ENCODE data around the gene SH3PXD2A. TPM values are rescaled to one million over a fixed set of nuclear protein-coding genes. Genes with fewer than 3 reads are reported as not detected.

SH3PXD2A gene
- total RNA-seq, 2 experiments from 2014 or later = 7.8 to 8.5 TPM

DNA sequence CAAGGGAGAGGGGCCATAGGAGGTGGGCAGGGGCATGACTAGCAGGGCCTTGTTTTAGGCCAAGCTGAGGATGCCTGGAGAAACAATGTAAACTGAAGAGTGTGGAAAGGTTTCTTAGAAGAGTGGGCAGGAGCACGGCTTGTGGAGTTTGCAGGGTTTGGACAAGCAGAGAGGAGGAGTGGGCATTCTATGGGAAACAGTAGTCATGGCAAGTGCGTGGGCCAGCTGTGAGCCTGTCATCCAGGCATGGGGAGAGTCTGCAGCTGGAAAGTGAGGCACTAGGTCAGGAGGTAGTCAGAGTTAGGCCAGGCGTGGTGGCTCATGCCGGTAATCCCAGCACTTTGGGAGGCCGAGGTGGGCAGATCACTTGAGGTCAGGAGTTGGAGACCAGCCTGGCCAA, 130.1 kb downstream of the SH3PXD2A start:
- Mint-ChIP-seq H3K27me3 (ENCODE audit: low read depth) (no peaks in the 10 kb centered on the region), H3K4me3 (no peak overlapping the region)

DNA sequence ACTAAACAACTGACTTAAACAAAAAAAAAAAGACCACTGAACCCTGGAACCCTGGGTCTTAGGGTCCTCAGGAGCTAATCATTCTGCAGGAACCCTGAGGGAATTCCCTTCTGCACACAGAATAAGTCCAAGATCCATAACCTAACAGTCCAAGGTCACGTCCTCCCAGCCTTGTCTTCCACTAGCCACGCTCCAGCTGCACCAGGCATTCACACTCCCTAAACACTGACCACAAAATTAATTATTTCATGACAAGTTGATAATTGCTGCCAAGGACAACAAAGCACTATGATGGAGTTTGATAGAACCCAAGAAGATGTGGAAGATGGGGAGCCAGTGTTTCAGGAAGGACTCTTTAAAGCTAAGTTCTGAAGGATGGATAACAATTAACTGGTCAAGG, 130.6 kb downstream of the SH3PXD2A start:
- Mint-ChIP-seq H3K4me1 (ENCODE audit: low read depth) (no peaks in the 10 kb centered on the region), H3K4me3 (no peak overlapping the region), H3K27ac (no peak overlapping the region), H3K27me3 (ENCODE audit: low read depth) (no peaks in the 10 kb centered on the region), H3K36me3 (ENCODE audit: low read depth) (no peaks in the 10 kb centered on the region), H3K9me3 (no peaks in the 10 kb centered on the region)
- intact Hi-C loops (cut with micrococcal nuclease) = no loop called here
- DNase-seq = no peak
- CTCF ChIA-PET = interaction anchor here (2.0 kb wide), 1 partner anchor 12 kb away, joined by 8 read pairs; no protein-coding TSS in a partner anchor

More for the DNA sequence above, 130.1 kb downstream of the SH3PXD2A start:
- no peak for DNase-seq
- Mint-ChIP-seq H3K27ac (no peak overlapping the region), H3K36me3 (ENCODE audit: low read depth) (no peaks in the 10 kb centered on the region), H3K9me3 (no peaks in the 10 kb centered on the region), H3K4me1 (ENCODE audit: low read depth) (no peaks in the 10 kb centered on the region)
- intact Hi-C loops (cut with micrococcal nuclease) = no loop called here
- CTCF ChIA-PET = interaction anchor here (2.0 kb wide), 1 partner anchor 12 kb away, joined by 8 read pairs; no protein-coding TSS in a partner anchor

DNA sequence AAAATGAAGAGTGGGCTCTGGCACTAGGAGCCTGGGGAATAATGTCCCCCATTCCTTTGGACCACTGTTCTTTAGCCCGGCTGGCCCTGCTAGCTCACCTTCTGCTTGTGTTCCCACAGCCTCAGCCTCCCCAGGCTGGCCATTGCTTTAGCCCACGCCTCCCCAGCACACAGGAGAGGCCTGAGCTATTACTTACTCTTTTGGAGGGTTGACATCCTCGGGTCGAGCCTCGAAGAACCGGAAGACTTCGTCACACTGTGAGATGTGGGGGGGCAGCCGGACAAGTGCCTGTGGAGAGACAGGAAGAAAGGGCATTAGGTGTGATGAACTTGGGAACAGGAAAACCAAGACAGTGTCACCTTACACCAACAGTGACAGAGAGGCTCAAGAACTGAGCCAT, 131.3 kb downstream of the SH3PXD2A start:
- CTCF ChIA-PET = interaction anchor here (2.0 kb wide), 1 partner anchor 11 kb away, joined by 8 read pairs; no protein-coding TSS in a partner anchor
- no peak overlapping the region for H3K27ac Mint-ChIP-seq
- H3K4me1 Mint-ChIP-seq (ENCODE audit: low read depth) = peaks cover 2% of the 10 kb centered on the region

DNA sequence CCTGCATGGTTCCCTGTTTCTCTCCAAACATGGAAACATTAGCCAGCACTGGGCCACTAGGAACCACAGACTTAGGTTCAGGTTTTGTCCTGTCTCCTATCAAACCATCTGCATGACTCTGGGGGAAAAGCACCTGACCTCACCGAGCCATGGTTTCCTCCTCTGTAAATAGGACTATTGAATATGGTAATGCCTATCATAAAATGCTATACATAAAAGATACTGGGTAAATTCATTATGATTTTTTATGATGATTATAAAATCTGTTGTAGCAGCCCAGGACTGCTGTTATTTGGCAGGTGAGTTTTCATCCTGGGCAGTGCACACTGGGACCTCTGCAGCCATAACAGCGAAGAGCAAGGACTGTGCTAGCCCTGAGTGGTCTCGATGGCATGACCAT, 131.8 kb downstream of the SH3PXD2A start:
- Mint-ChIP-seq H3K27ac (no peak overlapping the region), H3K27me3 (ENCODE audit: low read depth) (no peaks in the 10 kb centered on the region), H3K4me3 (no peak overlapping the region), H3K36me3 (ENCODE audit: low read depth) (no peaks in the 10 kb centered on the region), H3K9me3 (no peaks in the 10 kb centered on the region), H3K4me1 (ENCODE audit: low read depth) (peaks cover 7% of the 10 kb centered on the region)
- intact Hi-C loops (cut with micrococcal nuclease) = no loop called here
- CTCF ChIA-PET = no interaction called here
- DNase-seq = no peak

More for the DNA sequence above, 131.3 kb downstream of the SH3PXD2A start:
- no peaks in the 10 kb centered on the region for H3K27me3 Mint-ChIP-seq (ENCODE audit: low read depth)
- no peak overlapping the region for H3K4me3 Mint-ChIP-seq
- no peaks in the 10 kb centered on the region for H3K9me3 Mint-ChIP-seq
- intact Hi-C loops (cut with micrococcal nuclease) = no loop called here
- no peaks in the 10 kb centered on the region for H3K36me3 Mint-ChIP-seq (ENCODE audit: low read depth)
- DNase-seq = no peak

DNA sequence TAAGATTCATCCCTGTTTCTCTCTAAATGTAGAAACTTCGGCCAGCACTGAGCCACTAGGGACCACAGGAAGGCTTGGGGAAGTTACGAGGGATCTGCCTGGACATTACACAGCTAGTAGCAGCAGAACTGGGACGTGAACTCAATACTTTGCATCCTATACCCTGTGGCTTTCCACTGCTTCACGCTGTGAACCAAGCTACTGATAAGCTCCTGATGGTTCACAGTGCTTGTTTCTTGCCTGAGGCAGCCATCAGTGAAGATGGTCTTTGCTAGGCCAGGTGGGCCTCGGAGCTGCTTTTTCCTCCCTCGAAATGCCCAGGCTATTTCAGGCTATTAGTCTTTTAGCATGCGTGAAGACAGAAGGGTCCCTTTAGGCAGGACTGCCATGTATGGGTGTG, 132.7 kb downstream of the SH3PXD2A start:
- CTCF ChIA-PET = interaction anchor here (0.6 to 0.7 kb wide), 2 partner anchors 333 to 416 kb away, joined by 3 to 4 read pairs; no protein-coding TSS in a partner anchor
- no peak overlapping the region for H3K4me3 Mint-ChIP-seq
- intact Hi-C loops (cut with micrococcal nuclease) = no loop called here
- no peaks in the 10 kb centered on the region for H3K9me3 Mint-ChIP-seq
- no peak overlapping the region for H3K27ac Mint-ChIP-seq
- no peaks in the 10 kb centered on the region for H3K36me3 Mint-ChIP-seq (ENCODE audit: low read depth)
- no peak for DNase-seq
- H3K4me1 Mint-ChIP-seq (ENCODE audit: low read depth) = peaks cover 7% of the 10 kb centered on the region
- no peaks in the 10 kb centered on the region for H3K27me3 Mint-ChIP-seq (ENCODE audit: low read depth)

DNA sequence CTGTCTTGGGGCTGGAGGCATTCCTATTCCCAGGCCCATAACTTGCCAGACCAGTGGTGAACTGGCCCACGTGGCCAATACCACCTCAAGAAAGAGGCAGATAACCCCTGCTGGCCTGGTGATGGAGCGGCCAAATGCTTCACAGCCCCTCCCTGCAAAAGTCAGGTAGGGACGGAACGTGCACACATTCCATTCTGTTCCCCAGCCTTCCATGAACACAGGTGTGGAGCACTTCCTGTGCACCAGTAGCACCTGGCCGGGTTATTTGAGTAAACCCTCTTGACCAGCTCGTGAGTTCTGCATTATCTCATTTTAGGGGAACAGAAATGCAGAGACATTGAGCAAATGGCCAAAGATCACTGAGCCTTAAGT, 134.4 kb downstream of the SH3PXD2A start:
- no peak for DNase-seq
- H3K4me1 Mint-ChIP-seq (ENCODE audit: low read depth) = peaks cover 7% of the 10 kb centered on the region
- CTCF ChIA-PET = no interaction called here
- no peak overlapping the region for H3K4me3 Mint-ChIP-seq
- no peaks in the 10 kb centered on the region for H3K27me3 Mint-ChIP-seq (ENCODE audit: low read depth)
- H3K9me3 Mint-ChIP-seq = no peaks in the 10 kb centered on the region
- intact Hi-C loops (cut with micrococcal nuclease) = no loop called here
- no peaks in the 10 kb centered on the region for H3K36me3 Mint-ChIP-seq (ENCODE audit: low read depth)
- H3K27ac Mint-ChIP-seq = no peak overlapping the region

DNA sequence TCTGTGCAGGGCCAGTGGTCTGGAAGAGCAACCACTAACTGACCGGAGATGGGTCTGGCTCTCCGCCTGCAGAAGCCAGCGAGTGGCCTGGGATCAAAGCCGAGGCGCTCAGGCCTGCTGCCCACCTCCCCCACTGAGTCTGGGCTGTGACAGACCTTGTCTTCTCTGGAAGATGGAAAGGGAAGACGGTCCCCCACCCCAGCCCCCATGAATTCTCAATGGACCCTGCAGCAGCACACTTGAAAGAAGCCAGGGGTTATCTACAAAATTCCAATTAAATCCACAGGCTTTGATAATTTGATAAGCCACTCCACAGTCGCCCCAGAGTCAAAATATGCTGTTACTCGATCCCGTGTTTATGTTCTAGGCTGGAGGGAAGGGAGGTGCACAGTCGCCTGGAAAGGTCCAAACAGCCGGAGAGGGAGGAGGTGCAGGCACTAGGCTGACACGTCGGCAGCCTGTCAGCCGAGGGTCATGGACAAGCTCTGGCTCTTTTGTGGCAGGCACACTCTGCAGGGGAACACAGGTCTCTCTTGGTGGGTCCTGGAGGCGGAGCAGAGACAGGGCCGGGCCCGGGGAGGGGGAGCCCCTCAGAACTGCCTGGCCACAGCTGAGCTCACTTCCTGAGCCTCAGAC, 134.9 kb downstream of the SH3PXD2A start:
- CTCF ChIA-PET = no interaction called here
- intact Hi-C loops (cut with micrococcal nuclease) = no loop called here
- no peak for DNase-seq
- Mint-ChIP-seq H3K9me3 (no peaks in the 10 kb centered on the region), H3K36me3 (ENCODE audit: low read depth) (no peaks in the 10 kb centered on the region), H3K27ac (no peak overlapping the region), H3K4me3 (no peak overlapping the region), H3K4me1 (ENCODE audit: low read depth) (peaks cover 7% of the 10 kb centered on the region), H3K27me3 (ENCODE audit: low read depth) (no peaks in the 10 kb centered on the region)

DNA sequence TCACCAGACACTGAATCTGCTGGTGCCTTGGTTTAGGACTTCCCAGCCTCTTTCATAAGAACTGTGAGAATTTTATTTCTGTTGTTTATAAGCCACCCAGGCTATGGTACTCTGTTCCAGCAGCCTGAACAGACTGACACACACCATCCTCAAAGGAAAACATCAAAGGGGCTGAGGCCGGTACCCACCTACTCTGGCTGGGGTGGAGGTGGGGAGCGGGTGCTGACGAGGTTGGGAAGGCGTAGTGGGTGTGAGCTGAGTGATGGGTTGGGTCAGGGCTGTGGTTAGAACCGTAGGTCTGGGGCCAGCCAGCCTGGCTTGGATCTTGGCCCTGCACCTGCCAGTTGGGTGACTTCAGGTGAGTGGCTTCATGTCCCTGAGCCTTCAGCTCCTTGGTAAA, 136.3 kb downstream of the SH3PXD2A start:
- peaks cover 7% of the 10 kb centered on the region for H3K4me1 Mint-ChIP-seq (ENCODE audit: low read depth)
- intact Hi-C loops (cut with micrococcal nuclease) = no loop called here
- CTCF ChIA-PET = interaction anchor here (1.4 kb wide), 1 partner anchor 138 kb away, joined by 6 read pairs; no protein-coding TSS in a partner anchor
- no peak for DNase-seq
- H3K9me3 Mint-ChIP-seq = no peaks in the 10 kb centered on the region
- H3K27me3 Mint-ChIP-seq (ENCODE audit: low read depth) = no peaks in the 10 kb centered on the region
- no peak overlapping the region for H3K4me3 Mint-ChIP-seq
- H3K36me3 Mint-ChIP-seq (ENCODE audit: low read depth) = no peaks in the 10 kb centered on the region
- no peak overlapping the region for H3K27ac Mint-ChIP-seq

DNA sequence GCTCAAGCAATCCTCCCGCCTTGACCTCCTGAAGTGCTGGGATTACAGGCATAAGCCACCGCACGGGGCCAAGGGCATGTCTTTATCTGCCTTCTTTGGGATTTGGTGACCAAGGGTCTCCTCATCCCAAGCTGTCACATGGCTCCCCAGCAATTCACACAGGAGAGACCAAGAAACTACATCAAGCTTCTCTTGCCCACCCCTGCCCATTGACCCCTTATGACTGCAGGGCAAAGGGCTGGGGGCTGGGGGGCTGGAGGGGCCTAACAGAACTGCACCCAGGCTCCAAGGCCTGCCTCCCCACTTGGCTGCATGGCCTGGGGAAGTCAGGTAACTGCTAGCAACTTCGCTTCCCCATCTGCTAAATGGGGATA, 137.1 kb downstream of the SH3PXD2A start:
- Mint-ChIP-seq H3K4me1 (ENCODE audit: low read depth) (peaks cover 7% of the 10 kb centered on the region), H3K9me3 (no peaks in the 10 kb centered on the region), H3K27me3 (ENCODE audit: low read depth) (no peaks in the 10 kb centered on the region), H3K36me3 (ENCODE audit: low read depth) (no peaks in the 10 kb centered on the region), H3K4me3 (no peak overlapping the region), H3K27ac (no peak overlapping the region)
- no peak for DNase-seq
- CTCF ChIA-PET = no interaction called here
- intact Hi-C loops (cut with micrococcal nuclease) = no loop called here

DNA sequence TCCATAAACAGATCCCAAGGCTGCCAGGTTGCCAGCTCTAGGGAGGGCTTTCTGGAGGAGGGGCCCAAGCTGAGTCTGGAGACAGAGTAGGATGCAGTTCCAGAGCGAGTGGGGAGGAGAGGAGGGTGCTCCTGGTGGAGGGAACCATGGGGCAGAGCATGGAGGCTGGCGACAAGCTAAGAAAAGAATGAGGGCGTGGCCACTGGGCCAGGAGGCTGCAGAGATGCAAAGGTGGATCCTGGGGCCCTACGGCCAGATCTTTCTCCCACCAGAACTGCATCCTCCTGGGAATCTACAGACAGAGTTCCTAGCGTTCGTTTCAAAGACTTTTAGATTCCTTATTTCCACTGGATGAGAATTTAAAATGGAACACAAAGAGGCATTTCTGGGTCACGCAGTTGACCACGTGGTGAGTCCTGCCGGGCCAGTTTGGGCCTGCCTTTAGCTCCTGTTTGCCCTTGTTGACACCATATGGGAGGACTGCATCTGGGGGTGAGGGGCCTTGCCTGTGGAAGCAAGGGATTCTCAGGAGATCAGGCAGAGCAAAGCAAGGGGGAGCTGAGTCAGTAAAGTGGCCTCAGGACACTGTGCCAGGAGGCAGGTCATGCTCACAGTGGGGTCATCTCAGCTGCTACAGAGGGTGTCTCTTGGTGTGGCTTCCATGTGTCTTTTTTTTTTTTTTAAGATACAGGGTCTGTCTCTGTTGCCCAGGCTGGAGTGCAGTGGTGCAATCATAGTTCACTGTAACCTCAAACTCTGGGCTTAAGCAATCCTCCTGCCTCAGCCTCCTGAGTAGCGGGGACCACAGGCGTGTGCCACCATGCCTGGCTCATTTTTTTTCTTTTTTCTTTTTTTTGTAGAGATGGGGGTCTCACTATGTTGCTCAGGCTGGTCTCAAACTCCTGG, 137.8 kb downstream of the SH3PXD2A start:
- intact Hi-C loops (cut with micrococcal nuclease) = no loop called here
- no peaks in the 10 kb centered on the region for H3K9me3 Mint-ChIP-seq
- H3K27ac Mint-ChIP-seq = no peak overlapping the region
- H3K36me3 Mint-ChIP-seq (ENCODE audit: low read depth) = no peaks in the 10 kb centered on the region
- CTCF ChIA-PET = interaction anchor here (0.6 kb wide), 1 partner anchor 9 kb away, joined by 10 read pairs; no protein-coding TSS in a partner anchor
- peaks cover 7% of the 10 kb centered on the region for H3K4me1 Mint-ChIP-seq (ENCODE audit: low read depth)
- H3K4me3 Mint-ChIP-seq = no peak overlapping the region
- H3K27me3 Mint-ChIP-seq (ENCODE audit: low read depth) = no peaks in the 10 kb centered on the region
- no peak for DNase-seq

DNA sequence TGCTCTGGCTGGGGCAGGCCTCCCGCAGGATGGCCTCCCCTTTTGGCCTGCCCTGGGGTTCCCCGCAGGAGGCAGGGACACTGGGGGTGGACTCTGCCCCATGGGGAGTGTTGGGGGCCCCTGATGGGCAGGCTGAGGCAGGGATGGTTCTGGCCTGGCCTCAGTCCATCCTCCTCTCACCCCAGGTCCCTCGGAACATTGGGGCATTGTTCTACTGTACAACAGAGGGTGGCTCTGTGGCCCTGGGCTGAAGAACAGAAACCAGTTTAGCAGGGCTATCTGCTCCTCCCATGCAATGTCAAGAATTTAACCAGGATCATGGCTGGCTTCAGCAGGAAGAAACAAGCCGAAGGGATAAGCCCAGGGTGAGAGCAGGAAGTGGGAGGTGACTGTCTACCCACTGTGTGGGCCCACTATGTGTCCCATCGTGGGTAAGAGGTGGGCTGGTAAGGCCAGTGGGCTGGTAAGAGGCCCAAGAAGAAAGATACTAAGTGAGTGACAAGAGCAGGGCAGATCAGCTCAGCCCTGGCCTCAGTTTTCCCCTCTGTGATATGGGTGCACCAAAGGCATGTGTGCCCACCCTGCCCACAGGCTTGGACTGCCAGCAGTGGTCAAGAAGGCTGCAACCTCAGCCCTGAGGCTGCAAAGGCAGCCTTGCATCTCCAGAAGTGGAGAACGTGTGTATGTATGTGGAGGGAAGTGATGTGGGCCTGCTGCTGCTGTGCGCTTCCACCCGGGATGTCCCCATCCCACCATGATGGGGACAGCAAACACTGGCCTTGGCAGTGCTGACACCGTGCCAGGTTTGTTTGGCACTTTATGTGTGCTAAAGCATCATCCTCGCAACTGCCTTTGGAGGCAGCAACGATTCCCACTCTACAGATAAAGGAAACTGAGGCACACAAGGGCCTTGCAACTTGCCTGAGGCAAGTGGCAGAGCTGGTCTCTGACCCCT, 138.9 kb downstream of the SH3PXD2A start:
- Mint-ChIP-seq H3K9me3 (no peaks in the 10 kb centered on the region), H3K4me3 (no peak overlapping the region), H3K27me3 (ENCODE audit: low read depth) (no peaks in the 10 kb centered on the region), H3K36me3 (ENCODE audit: low read depth) (no peaks in the 10 kb centered on the region), H3K27ac (no peak overlapping the region), H3K4me1 (ENCODE audit: low read depth) (peaks cover 7% of the 10 kb centered on the region)
- intact Hi-C loops (cut with micrococcal nuclease) = no loop called here
- CTCF ChIA-PET = no interaction called here
- no peak for DNase-seq

DNA sequence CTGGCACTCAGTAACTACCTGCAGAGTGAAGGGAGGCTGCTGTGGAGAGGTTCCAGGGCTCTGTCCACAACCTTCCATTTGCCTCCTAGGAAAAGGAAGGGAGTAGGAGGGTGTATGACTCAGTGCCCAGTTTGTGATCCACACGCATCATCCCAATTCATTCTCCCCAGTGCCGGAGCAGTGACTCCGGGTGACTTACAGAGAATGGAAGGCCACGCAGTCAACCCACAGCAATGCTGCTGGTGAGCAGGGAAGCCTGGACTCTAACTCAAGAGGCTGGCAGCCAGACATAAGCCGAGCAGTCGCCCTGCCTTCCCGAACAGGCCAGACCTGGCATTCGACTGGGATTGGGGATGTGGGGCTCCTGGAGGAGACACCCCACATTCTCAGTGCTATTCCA, 139.9 kb downstream of the SH3PXD2A start:
- Mint-ChIP-seq H3K9me3 (no peaks in the 10 kb centered on the region), H3K4me3 (no peak overlapping the region), H3K4me1 (ENCODE audit: low read depth) (peaks cover 7% of the 10 kb centered on the region), H3K27me3 (ENCODE audit: low read depth) (no peaks in the 10 kb centered on the region), H3K36me3 (ENCODE audit: low read depth) (no peaks in the 10 kb centered on the region), H3K27ac (no peak overlapping the region)
- intact Hi-C loops (cut with micrococcal nuclease) = no loop called here
- CTCF ChIA-PET = interaction anchor here (1.0 to 1.4 kb wide), 2 partner anchors 28 to 133 kb away, joined by 3 to 4 read pairs; no protein-coding TSS in a partner anchor
- DNase-seq = no peak

Measured in activated naive CD4-positive, alpha-beta T cell treated with anti-CD3 and anti-CD28 coated beads for 36 hours (primary cell).